GM21825 (cell line): ENCODE data around the gene PHKG2.

Source experiments
- ATAC-seq: cut with Tn5 transposase; IDR thresholded peaks from one replicate; pipeline ENCODE4 v1.9.1; 2021; ENCODE audit warnings: mild to moderate bottlenecking, moderate library complexity; ENCODE audit not compliant: unreplicated experiment

The PHKG2 gene

GRCh38 chr16:30728321-30728720 lies 19.9 kb upstream of the PHKG2 start:
- ATAC-seq = no peak

GRCh38 chr16:30728899-30729672 lies 19.1 kb upstream of the PHKG2 start:
- ATAC-seq = no peak

GRCh38 chr16:30731411-30731810 lies 16.8 kb upstream of the PHKG2 start:
- ATAC-seq = no peak

GRCh38 chr16:30736995-30737793 lies 11.0 kb upstream of the PHKG2 start:
- no peak for ATAC-seq

- no peak for ATAC-seq
Measured at GRCh38 chr16:30737794-30738648, 10.2 kb upstream of the PHKG2 start.

GRCh38 chr16:30738984-30739951 lies 9.0 kb upstream of the PHKG2 start:
- no peak for ATAC-seq

- no peak for ATAC-seq
Measured at GRCh38 chr16:30740364-30741251, 7.6 kb upstream of the PHKG2 start.

- ATAC-seq = no peak
Measured at GRCh38 chr16:30741461-30741914, 6.7 kb upstream of the PHKG2 start.

GRCh38 chr16:30743716-30744115 lies 4.5 kb upstream of the PHKG2 start:
- ATAC-seq = no peak

- no peak for ATAC-seq
Measured at GRCh38 chr16:30744183-30744582, 4.0 kb upstream of the PHKG2 start.

GRCh38 chr16:30745082-30745481 lies 3.1 kb upstream of the PHKG2 start:
- ATAC-seq = no peak

- ATAC-seq = no peak
Measured at GRCh38 chr16:30746638-30747175, 1.5 kb upstream of the PHKG2 start.

- ATAC-seq = no peak
Measured at GRCh38 chr16:30747331-30747730, 894 bp upstream of the PHKG2 start.

GRCh38 chr16:30748634-30749445 lies 615 bp downstream of the PHKG2 start:
- ATAC-seq = peak; percentile 17

- no peak for ATAC-seq
Measured at GRCh38 chr16:30750201-30750600, 2.0 kb downstream of the PHKG2 start.

GRCh38 chr16:30750876-30751465 lies 2.7 kb downstream of the PHKG2 start:
- ATAC-seq = no peak

- ATAC-seq = no peak
Measured at GRCh38 chr16:30753596-30753995, 5.4 kb downstream of the PHKG2 start.
